K562 (cell line): ENCODE measurements around the gene SYNPO. TPM values are rescaled to one million over a fixed set of nuclear protein-coding genes. Genes with fewer than 3 reads are reported as not detected.

Experiments used
- ATAC-seq: fragments of 200-7000 bp; cut with Tn5 transposase; 3 replicates; pipeline ENCODE4 v1.9.1; 2020; ENCODE audit warnings: moderate library complexity
- BruUV-seq: library from RNA; stranded (reverse); fragments of 400-500 nt; replicated peaks from 2 replicates; lab custom pipeline; 2021; lab: Mats Ljungman, UMichigan
- CTCF ChIA-PET: fragments of 300-600 bp; formaldehyde crosslinking; extraction: SDS; loops from one replicate; lab custom pipeline; 2021; ENCODE audit warnings: low intra/inter-chr PET ratio; lab: Yijun Ruan, JAX
- POLR2A ChIA-PET: fragments of 300-600, 350-650 bp; sonication (Branson Sonifier 250); formaldehyde crosslinking; extraction: SDS; loops from one replicate; lab custom pipeline; 2021; ENCODE audit warnings: antibody characterized with exemption, inconsistent platforms; lab: Yijun Ruan, JAX
- DNase-seq, 4 experiments: peaks; one replicate each; pipeline versions ENCODE4 v3.0.0 to v3.0.0-alpha.2; 2011 to 2018; ENCODE audit warnings: low spot score in 3 of 4, mixed read lengths in 3 of 4; ENCODE audit errors: extremely low read depth in 1 of 4
- FAIRE-seq: peaks from 2 replicates; lab custom pipeline; 2011; peaks lifted over from hg19 to GRCh38; lab: Jason Lieb, UNC
- H2AFZ ChIP-seq: 2 replicates; pipeline ENCODE4 v1.6.0; 2011; ENCODE audit warnings: low read depth, low read length, control low read depth, inconsistent platforms
- H3K27ac ChIP-seq: fragments of 200-600 bp; 3 replicates; pipeline ENCODE4 v1.8.0; 2011; ENCODE audit warnings: low read depth, mild to moderate bottlenecking, control low read depth, inconsistent platforms, low read length, moderate library complexity, mixed read lengths; ENCODE audit errors: extremely low read depth
- H3K27me3 ChIP-seq, 2 experiments: fragments of 300-600 bp in 1 of 2; 2 replicates in 1 of 2; 3 replicates in 1 of 2; pipeline versions ENCODE4 v1.6.0 to v1.8.0; 2011; ENCODE audit warnings: inconsistent platforms in 2 of 2, low read length in 2 of 2, mild to moderate bottlenecking in 1 of 2, mixed read lengths in 1 of 2, moderate library complexity in 1 of 2; ENCODE audit not compliant: control insufficient read depth in 2 of 2, insufficient read depth in 2 of 2
- H3K36me3 ChIP-seq: fragments of 300-600 bp; 3 replicates; pipeline ENCODE4 v1.8.0; 2011; ENCODE audit warnings: mild to moderate bottlenecking, low read length, inconsistent platforms; ENCODE audit not compliant: control insufficient read depth, insufficient read depth
- H3K4me1 ChIP-seq, 2 experiments: fragments of 200-600 bp in 1 of 2; replicated peaks in 1 of 2; 2 replicates in 1 of 2; 3 replicates in 1 of 2; pipeline versions ENCODE4 v1.5.1 to v1.8.0; 2011; ENCODE audit warnings: inconsistent platforms in 2 of 2, low read length in 2 of 2, mild to moderate bottlenecking in 1 of 2, mixed read lengths in 1 of 2, moderate library complexity in 1 of 2; ENCODE audit not compliant: control insufficient read depth in 2 of 2, insufficient read depth in 2 of 2
- H3K4me2 ChIP-seq: 2 replicates; pipeline ENCODE4 v1.6.1; 2011; ENCODE audit warnings: low read length, control low read depth, inconsistent platforms, mixed read lengths; ENCODE audit not compliant: insufficient read depth
- H3K4me3 ChIP-seq: fragments of 200-600 bp; sonication (generic), shearing (Covaris generic); 2 replicates; pipeline ENCODE4 v1.5.1; 2016; ENCODE audit warnings: control low read depth, inconsistent platforms
- H3K79me2 ChIP-seq: fragments of 200-600 bp; 3 replicates; pipeline ENCODE4 v1.8.0; 2011; ENCODE audit warnings: low read length, inconsistent platforms; ENCODE audit not compliant: control insufficient read depth, insufficient read depth
- H3K9ac ChIP-seq, 2 experiments: 2 replicates each; pipeline versions ENCODE4 v1.6.0 to v1.6.1; 2011; ENCODE audit warnings: low read depth in 2 of 2, low read length in 2 of 2, control low read depth in 1 of 2, inconsistent platforms in 1 of 2, mild to moderate bottlenecking in 1 of 2, mixed read lengths in 1 of 2; ENCODE audit not compliant: insufficient read depth in 1 of 2
- H3K9me1 ChIP-seq: one replicate; pipeline ENCODE4 v1.6.0; 2011; ENCODE audit warnings: inconsistent platforms, mild to moderate bottlenecking, low read length, moderate library complexity; ENCODE audit not compliant: control insufficient read depth, insufficient read depth
- H3K9me3 ChIP-seq: replicated peaks from 2 replicates; pipeline ENCODE4 v1.5.1; 2011; ENCODE audit warnings: low read depth, low read length, inconsistent platforms; ENCODE audit not compliant: control insufficient read depth, insufficient read depth
- H4K20me1 ChIP-seq: replicated peaks from 2 replicates; pipeline ENCODE4 v1.6.1; 2011; ENCODE audit warnings: low read length, inconsistent platforms, mixed read lengths; ENCODE audit not compliant: control insufficient read depth, insufficient read depth
- DPF2 ChIP-seq: fragments of 450-650 bp; IDR thresholded peaks from 2 replicates; pipeline ENCODE4 v1.6.1; 2016
- E4F1 ChIP-seq: fragments of 250-450 bp; sonication (Bioruptor Pico); IDR thresholded peaks from 2 replicates; pipeline ENCODE4 v1.5.0; 2021; ENCODE audit warnings: mild to moderate bottlenecking, borderline replicate concordance
- NCOA2 ChIP-seq, 2 experiments: fragments of 450-650 bp; IDR thresholded peaks; 2 replicates each; pipeline ENCODE4 v1.6.1; 2018; ENCODE audit warnings: mild to moderate bottlenecking in 2 of 2, moderate library complexity in 1 of 2; ENCODE audit not compliant: partially characterized antibody in 2 of 2
- PKNOX1 ChIP-seq: fragments of 450-650 bp; IDR thresholded peaks from 2 replicates; pipeline ENCODE4 v1.6.1; 2016
- SRSF1 ChIP-seq: fragments of 200-400 bp; formaldehyde crosslinking; IDR thresholded peaks from 2 replicates; pipeline ENCODE4 v1.6.1; 2017; ENCODE audit warnings: mild to moderate bottlenecking, low read depth, low read length, moderate library complexity
- TARDBP ChIP-seq: fragments of 450-650 bp; IDR thresholded peaks from 2 replicates; pipeline ENCODE4 v1.6.1; 2016
- TRIM28 ChIP-seq: fragments of 450-650 bp; IDR thresholded peaks from 2 replicates; pipeline ENCODE4 v1.6.1; 2017
- ZFP36 ChIP-seq: fragments of 150-350 bp; IDR thresholded peaks from 2 replicates; pipeline ENCODE4 v1.6.1; 2018; ENCODE audit warnings: low read length, low read depth; ENCODE audit not compliant: partially characterized antibody
- WGBS: fragments of 100-300 bp; shearing (Covaris generic); methylation state at CpG from one replicate; pipeline ENCODE4 v1.1.6; 2016; ENCODE audit warnings: low coverage, mixed read lengths; ENCODE audit not compliant: insufficient coverage; ENCODE audit errors: missing lambda C conversion rate; 5-methylcytosine and 5-hydroxymethylcytosine counted together
- in situ Hi-C: fragments of 300-500 bp; cut with MboI; formaldehyde crosslinking; loops from 4 replicates; pipeline ENCODE4 v1.15.0; 2018; ENCODE audit warnings: inconsistent platforms, mixed read lengths
- intact Hi-C: fragments of 100-400 bp; cut with micrococcal nuclease; formaldehyde crosslinking; loops from 2 replicates; pipeline ENCODE4 v1.14.2; 2022
- polyA plus RNA-seq, 8 experiments: library from polyadenylated mRNA; depleted of rRNA in 4 of 8; stranded (reverse) in 5 of 8; unstranded in 3 of 8; fragments of >200 nt; fragmentation: Nextera tagmentation in 2 of 8; fragmentation: Illumina TruSeq in 1 of 8; extraction: Ambion mirVana in 2 of 8; extraction: Trizol in 1 of 8; gene quantifications; 2 replicates each; pipeline versions ENCODE4 v1.2.1 to v1.2.3, GENCODE V29; 2011 to 2014; ENCODE audit warnings: inconsistent platforms in 1 of 8, missing spikeins in 1 of 8
- total RNA-seq, 7 experiments: library from RNA; depleted of rRNA in 6 of 7; stranded (reverse); fragments of >200 nt in 6 of 7; fragmentation: Illumina TruSeq in 2 of 7; extraction: Trizol in 2 of 7; gene quantifications; 2 replicates each; pipeline versions ENCODE4 v1.2.1 to v1.2.3, GENCODE V29; 2011 to 2021; ENCODE audit warnings: low replicate concordance in 1 of 7

The SYNPO gene
- total and polyA plus RNA-seq, 9 of the 15 experiments (the other 6 are each of a cell fraction or from before 2014, with no cell fraction given), result 0.01 to 0.31 (median 0.03) TPM; not detected in 4

- BruUV-seq, result no TSS peak
- no peaks in the 10 kb centered on the region for H3K36me3 ChIP-seq
- no peak for FAIRE-seq
- in situ Hi-C loops (no loop called here), intact Hi-C loops (no loop called here)
- H3K9me3 ChIP-seq, result no peaks in the 10 kb centered on the region
- H3K4me3 ChIP-seq, result no peak overlapping the region
- H3K27me3 ChIP-seq, result peaks cover 2 to 55% of the 10 kb centered on the region in 2 experiments; a peak in 4 of 5 replicates
- H3K4me2 ChIP-seq, result no peak overlapping the region
- ATAC-seq, result no peak
- ChIA-PET POLR2A (no interaction called here), CTCF (no interaction called here)
- TF ChIP-seq TRIM28 (no peak), ZFP36 (peak; percentile 7), NCOA2 (IDR thresholded peaks at IDR 0.05; ENCODE audit: partially characterized antibody in 2 of 2) (no peak), E4F1 (no peak), DPF2 (no peak), PKNOX1 (peak; percentile 56), SRSF1 (no peak), TARDBP (no peak)
- WGBS, result 14% methylated on average over 9 of the region's 9 CpGs
- H3K4me1 ChIP-seq, result no peaks in the 10 kb centered on the region
- H4K20me1 ChIP-seq, result 0 out of 2 replicates have a peak, but pooled peaks cover 3% of the 10 kb centered on the region
- no peak overlapping the region for H2AFZ ChIP-seq
- no peak for DNase-seq
- H3K79me2 ChIP-seq, result no peaks in the 10 kb centered on the region
- H3K9me1 ChIP-seq, result no peaks in the 10 kb centered on the region
- H3K9ac ChIP-seq, result no peak overlapping the region
- H3K27ac ChIP-seq, result no peak overlapping the region
These were observed 9.8 kb upstream of the SYNPO start for GRCh38 chr5:150630461-150631325.
